SW 1271 (cell line): ENCODE data around the gene CAPN13.

Experiments used
- DNase-seq, 2 experiments: peaks; one replicate each; lab custom pipeline; 2025; lab: John Stamatoyannopoulos, UW

The CAPN13 gene, protein sequence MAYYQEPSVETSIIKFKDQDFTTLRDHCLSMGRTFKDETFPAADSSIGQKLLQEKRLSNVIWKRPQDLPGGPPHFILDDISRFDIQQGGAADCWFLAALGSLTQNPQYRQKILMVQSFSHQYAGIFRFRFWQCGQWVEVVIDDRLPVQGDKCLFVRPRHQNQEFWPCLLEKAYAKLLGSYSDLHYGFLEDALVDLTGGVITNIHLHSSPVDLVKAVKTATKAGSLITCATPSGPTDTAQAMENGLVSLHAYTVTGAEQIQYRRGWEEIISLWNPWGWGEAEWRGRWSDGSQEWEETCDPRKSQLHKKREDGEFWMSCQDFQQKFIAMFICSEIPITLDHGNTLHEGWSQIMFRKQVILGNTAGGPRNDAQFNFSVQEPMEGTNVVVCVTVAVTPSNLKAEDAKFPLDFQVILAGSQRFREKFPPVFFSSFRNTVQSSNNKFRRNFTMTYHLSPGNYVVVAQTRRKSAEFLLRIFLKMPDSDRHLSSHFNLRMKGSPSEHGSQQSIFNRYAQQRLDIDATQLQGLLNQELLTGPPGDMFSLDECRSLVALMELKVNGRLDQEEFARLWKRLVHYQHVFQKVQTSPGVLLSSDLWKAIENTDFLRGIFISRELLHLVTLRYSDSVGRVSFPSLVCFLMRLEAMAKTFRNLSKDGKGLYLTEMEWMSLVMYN

DNA sequence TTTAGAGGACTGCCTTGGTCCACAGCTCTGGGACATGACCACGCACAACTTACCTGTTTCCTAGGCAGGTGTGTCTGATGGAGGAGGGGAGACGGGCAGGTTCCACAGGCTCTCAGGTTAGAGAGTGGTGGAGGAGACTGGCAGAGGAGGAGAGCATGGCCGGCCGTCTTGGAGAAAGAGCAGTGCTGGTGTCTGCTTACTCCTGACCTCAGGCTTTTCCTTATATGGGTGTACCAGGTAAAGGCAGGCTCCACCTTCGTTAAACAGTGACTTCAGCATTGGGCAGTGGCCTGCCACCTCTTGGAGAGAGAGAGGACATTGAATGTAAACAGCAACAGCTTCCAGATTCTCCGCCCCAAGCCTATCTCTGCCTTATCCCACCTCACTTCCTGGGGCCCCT lies at the start of gene CAPN13:
TSS of gene CAPN13 (minus strand) at position 198 of the 400 bp plus-strand sequence. CDS start 20,121 bp downstream, outside the sequence.
- DNase-seq: no peak

DNA sequence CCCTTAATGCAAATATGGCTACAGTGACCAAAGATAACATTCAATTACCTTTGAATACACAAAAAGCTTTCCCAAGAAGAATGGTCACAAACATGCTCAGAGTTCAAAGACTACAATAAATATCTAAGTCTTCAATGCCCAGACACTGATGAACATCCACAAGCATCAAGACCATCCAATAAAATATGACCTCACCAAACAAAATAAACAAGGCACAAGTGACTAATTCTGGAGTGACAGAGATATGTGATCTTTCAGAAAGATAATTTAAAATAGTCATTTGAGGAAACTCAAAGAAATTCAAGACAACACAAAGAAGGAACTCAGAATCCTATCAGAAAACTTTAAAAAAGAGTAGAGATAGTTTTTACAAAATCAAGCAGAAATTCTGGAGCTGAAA lies 40.6 kb upstream of the CAPN13 start:
- no peak for DNase-seq

DNA sequence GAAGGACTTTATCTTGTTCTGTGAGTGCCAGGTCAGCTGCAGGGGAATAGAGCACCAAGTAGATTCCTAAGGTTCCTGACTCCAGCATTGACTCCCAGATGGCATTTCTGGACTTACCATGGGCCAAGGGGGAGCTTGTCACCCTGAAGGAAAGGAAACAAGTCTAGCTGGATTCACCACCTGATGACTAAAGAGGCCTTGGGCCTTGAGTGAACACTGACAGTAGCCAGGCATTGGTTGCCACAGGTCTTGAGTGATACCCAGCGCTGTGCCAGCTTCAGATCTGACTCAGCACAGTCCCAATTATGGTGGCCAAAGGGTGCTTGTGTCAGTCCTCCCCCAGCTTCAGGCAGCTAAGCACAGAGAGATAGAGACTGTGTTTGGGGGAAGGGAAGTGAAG lies 40.1 kb upstream of the CAPN13 start:
- no peak for DNase-seq

DNA sequence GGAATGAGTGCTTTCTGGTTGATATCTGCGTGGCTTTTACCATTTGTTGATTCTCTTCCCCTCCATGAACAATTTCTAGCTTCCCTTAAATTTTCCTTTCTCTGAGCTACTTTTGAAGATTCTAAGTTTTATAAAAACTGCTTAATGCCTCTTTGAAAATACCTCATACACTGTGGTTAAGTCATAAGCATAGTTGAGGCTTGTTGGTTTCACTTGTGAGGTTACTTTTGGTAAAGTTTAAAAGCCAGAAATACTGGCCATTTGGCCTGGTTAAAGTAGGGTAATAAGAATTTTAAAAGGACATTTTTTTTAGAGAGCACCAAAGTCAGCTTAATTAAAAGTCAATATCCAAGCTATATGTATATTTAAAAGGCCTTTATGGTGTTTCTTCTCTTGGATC lies 21.3 kb upstream of the CAPN13 start:
- no peak for DNase-seq

DNA sequence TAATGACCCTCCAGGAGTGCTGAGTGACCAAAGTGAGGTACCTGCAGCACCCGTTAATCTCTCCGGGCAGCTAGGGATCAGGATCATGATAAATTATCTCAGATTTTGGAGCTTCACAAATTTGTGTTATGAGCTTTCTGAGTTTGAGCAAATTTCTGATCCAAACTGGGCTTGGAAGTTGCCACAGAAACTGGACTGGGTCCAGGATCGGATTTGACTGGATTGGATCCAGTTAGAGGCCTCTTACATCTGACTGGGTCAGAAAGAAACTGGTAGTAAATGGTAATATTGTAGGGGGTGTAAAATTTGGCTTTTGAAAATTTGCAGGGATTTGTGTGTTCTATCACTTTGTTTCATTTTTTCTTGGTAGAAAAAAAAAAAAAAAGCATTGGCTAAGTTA lies 19.7 kb upstream of the CAPN13 start:
- DNase-seq: no peak

DNA sequence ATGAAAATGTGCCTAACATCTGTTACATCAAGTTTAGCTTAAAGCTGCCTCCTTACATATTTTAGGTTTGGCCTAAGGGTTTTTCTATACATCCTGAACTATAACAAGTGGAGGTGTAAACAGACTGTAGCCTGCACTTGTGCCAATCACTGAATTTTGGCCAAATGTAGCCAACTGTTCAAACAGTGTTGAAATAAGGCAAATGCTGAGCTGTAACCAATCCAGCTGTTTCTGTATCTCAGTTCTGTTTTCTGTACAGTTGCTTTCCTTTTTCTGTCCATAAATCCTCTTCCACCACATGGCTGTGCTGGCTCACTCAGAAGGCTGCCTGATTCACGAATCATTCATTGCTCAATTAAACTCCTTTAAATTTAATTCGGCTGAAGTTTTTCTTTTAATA lies 19.2 kb upstream of the CAPN13 start:
- no peak for DNase-seq

DNA sequence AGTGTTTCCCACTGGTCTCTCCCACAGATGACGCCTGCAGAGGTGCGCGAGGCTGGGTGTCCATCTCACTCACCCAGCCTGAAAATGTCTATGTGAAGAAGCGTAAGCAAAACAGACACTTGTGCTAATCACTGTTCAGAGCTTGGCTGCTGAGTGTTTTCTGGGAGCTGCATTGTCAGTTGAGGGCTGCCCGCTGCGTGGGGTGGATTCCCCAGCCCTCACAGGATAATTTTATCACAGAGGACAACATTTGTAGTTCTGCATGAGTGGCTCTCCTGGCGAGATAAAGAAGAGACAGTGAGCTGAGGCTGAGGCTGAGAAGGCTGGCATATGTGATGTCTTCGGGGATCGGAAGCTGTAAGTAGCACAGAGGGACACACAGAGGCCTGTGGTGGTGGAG lies 16.2 kb upstream of the CAPN13 start:
- no peak for DNase-seq

DNA sequence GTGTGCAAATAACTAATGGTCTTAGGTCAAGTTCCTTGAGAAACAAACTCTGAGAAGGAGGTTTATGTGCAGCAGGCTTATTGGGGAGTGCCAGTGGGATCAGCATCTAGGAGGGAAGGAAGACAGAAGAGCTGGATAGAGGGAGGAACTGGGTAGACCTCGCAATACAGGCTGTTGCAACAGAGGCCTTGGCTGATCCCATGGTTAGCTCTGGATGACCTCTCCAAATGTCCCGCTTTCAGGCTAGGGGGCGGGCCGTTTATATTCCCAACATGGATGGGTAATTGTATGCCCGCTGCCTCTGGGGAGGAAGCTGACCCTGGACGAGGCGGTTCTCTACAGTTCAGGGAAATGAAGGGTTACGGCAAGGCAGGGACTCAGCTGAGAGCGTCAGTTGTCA lies 14.7 kb upstream of the CAPN13 start:
- DNase-seq: no peak

DNA sequence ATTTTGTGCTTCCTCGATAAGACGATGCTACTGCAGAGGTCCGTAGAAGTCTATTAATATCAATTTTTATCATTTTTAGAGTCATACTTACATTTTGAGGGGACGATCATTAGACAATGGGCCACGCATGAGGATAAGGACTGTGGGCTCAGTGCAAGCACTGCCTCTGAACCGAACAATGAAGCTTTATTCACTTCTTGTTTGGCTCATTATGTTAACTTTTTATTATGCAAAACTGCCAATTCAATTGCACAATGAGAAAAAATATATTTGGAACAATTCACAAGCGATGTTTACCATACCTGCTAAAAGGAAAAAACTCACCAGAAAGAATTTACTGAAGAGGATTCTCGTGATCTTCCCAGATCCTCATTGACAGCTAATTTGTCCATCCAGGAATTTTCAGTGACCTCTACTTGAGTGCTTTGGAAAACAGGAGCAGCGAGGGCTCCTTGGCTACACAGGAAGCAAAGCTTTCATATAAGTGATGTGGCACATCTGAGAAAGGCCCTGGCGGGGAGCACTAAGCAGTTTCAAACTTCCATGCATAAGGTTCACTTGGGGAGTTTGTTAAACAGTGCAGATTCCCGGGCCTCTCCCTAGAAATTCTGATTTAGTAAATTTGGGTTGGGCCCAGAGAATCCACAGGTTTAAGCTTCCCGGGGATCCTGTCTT lies 13.3 kb upstream of the CAPN13 start:
- no peak for DNase-seq

DNA sequence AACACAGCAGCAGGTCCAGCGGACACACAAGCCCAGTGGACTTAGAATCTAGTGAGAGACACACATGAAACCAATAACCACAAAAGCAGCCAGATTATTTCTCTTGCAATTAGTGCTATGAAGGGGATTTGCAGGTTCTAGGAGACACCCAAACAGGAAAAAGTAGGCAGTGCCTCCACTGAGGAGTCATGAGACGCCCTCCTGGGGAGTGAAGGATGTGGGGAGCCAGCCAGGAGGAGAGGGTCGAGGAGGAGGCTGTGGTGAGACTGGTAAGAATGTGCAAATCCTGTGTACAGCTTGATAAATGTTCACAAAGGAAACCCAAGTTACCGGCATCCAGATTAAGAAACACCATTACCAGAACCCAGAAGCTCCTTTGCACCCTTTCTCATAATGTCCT lies 2.7 kb upstream of the CAPN13 start:
- no peak for DNase-seq

DNA sequence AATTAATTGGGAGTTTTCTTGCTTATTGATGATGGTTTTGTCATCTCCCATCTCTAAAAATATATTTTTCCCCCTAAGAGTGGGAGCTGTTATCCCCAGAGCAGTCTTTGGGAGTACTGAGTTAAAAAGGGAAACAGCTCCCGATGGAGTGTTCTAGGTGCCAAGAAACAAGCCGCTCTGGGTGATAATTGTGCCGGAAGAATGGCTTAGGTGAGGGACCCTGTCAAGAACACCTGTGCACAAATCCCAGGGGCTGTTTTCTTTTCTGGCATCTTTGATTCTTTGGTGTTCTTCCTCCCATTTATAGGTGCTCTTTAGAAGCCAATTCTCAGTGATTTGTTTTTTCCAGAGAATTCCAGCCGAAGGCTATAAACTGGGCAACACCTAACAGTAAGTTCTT lies 1.4 kb upstream of the CAPN13 start:
- DNase-seq: no peak

DNA sequence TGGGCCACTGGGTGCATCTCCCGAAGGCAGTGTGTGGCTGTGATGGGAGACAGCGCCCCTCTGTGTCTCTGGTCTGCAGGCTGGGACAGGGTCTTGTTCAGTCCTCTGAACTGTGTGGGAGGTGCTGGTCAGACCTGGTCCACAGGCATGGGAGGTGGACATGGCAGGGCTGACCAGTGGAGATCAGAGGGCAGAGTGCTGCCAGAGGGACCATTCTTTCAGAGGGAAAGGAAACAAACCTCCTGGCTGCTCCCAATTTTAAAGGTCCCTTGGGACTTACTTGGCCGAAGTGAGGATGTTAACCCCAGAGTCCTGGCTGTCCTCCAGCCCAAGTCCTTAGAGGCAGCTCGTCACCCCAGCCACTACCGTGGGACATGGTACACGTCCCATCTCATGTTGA lies 4.0 kb downstream of the CAPN13 start:
- no peak for DNase-seq

DNA sequence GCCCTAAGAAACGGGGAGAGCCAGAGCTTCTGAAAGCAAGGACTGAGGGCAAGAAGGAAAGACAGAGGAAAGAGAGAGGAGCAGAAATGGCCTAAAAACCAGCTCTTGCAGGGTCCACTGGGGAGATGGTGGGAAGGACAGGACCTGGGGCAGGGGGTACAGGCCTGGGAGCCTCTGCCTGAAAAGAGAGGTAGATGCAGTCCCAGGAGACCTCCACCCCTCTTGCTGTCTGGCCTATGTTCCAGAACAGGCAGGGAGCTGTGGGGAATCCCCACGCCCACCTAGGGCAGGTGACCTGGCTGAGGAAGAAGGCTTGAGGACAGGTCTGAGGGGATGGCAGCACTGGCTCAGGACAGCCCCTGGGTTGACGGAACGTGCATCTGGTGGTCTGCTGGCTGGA lies 4.6 kb downstream of the CAPN13 start:
- DNase-seq: no peak

DNA sequence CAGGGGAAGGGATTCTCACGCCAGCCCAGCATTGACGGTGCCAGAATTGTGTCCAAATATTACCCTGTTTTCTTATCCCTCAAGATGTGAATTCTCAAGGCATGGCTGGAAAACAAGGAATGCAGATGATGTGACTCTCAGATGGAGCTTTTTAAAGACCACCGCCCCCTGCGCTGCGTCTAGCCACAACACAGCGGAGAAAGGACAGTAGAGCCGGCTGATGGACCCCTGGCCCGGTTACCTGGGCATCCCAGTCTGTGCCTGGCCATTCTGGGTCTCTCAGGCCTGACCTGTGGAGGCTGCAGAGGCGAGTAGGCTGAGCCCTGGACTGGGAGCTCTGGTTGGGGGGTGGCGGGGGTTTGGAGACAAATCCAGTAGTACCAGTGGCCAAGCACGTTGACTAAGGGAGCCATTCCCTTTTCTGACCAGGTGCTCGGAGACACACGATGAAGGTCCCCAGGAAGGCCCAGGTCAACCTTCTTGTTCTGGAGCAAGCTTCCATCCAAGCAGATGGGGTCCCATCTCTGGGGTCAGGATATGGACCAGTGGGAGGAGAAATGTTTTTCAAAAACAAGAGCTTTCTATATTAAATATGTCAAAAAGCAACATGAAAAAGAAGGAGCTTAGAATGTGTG lies 5.3 kb downstream of the CAPN13 start:
- DNase-seq: no peak

DNA sequence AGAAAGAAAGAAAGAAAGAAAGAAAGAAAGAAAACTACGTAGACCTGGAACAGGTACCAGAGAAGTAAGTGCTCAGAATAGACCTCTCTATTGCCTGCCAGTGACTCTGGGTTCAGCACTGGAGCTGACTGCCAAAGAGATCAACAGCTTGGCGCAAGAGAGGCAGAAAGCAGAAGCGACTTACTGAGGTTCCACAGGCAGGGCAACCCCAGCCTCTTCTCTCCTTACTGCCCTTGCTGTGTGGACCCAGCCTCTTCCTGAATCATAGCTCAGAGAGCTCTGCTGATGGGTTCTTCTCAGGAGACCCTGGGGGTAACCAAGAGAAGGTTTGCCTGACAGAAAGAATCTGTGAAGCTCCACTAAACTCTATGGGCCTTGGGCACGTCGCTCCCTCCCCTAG lies 7.1 kb downstream of the CAPN13 start:
- DNase-seq: no peak

DNA sequence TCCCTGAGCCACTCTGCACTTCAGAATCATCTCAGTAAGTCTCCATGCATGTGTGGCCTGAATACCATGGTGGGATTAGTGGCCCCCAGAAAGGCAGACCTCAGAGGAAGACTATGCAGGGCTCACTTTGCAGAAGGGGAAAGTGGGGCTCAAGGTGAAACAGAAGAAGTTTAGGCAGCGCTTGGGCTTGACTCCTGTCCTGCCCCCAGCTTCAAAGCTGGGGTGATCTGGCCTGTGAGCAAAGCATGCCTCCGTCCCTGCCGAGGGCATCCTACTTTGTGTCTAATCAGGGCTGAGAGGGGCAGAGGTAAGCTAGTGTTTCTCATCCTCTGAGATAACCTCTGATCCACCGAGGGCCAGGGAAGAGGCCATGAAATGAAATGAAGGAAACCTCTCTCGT lies 7.9 kb downstream of the CAPN13 start:
- DNase-seq: no peak

DNA sequence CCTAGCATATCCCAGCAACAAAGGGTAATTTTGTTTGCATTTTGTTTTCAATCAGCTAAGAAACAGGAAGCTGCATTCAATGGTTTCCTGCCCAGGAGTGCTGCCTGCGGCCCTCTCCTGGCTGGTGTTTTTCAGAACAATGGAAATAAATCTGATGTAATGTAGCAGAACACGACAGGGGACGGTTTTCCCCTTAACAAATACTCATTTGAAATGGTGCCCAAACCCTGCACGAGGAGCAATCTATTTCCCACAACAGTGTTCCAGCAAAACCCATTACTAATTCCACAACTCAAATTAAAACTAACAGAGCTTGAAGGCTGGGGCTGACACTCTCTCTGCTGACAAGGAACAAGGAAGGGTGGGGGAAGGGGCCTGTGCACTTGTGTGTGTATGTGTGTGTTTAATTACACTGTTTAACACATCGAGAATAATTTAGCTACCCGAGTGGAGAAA lies 8.7 kb downstream of the CAPN13 start:
- DNase-seq: no peak

DNA sequence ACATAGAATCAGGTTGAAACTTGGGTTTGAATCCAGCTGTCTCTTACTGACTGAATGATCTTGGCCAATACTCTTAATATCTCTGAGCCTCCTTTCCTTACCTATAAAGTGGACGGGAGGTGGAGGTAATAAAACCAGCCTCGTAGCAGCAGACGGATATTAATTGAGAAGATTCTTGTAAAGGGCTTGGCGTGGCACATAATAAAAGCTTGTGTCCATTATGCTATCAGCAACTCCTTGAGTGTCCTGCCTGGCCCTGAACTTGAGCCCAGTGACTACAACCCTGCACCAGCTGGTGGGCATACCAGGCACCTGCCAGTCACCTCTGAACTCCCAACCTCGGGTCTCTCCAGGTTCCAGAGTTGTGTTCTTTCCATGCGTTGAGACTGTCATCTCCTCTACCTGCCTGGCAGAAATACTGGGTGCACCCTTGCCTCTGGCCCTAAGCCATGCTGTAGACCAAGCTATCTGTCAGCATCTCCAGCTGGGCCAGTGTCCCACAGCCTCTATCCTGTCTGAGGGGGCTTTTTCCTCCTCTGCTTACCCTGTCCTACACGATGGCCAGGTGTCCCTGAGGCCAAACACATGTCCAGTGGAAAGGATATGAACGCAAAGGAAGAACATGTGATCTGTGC lies 9.7 kb downstream of the CAPN13 start:
- DNase-seq: no peak

DNA sequence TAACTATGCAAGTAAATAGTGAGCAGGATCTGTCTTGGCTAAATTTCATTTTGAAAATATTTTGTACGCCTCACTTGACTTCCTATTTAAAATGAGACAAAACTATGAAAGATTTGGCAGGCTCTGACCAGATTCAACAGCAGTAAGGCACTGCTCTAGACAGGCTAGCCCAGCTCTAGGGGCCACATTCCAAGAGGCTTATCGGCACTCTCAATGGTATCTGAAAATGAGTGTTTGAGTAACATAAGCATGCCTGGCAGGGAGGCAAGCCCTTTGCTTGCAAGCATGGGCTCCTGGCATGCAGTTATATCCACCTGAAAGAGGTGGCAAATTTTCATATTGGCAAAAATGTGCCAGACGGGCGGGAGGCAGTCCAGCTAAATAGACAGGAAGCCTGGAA lies 10.5 kb downstream of the CAPN13 start:
- DNase-seq: no peak

DNA sequence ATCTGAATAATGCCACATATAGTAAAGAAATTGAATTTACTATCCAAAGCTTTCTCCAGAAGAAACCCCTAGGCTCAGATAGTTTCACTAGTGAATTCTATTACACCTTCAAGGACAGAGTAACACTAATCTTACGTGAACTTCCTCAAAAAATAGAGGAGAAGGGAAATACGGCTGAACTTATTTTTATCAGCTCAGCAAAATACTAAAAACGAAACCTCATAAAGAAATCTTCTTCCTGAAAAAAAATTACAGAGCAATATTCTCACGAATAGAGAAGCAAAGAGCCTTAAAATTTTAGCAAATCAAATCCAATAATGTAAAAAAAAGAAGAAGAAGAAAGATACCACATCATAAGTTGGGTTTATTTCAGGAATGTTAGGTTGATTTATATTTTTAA lies 14.7 kb downstream of the CAPN13 start:
- no peak for DNase-seq

DNA sequence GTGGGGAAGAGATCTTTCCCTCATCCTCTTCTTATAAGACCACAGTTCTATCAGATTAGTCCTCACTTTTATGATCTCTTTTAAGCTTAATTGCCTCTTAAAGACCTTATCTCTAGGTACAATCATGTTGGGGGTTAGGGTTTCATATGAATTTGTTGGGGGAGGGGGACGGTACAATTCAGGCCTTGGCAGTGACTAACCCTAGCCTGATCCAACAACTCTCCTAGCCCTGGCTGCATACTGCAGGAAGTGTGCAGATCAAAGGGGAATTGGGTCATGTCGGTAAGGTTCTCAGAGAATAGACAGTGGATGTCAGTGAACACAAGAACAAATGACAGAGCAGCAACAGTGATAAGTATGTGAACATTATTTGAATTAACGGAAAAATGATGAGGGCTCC lies 16.4 kb downstream of the CAPN13 start:
- no peak for DNase-seq

DNA sequence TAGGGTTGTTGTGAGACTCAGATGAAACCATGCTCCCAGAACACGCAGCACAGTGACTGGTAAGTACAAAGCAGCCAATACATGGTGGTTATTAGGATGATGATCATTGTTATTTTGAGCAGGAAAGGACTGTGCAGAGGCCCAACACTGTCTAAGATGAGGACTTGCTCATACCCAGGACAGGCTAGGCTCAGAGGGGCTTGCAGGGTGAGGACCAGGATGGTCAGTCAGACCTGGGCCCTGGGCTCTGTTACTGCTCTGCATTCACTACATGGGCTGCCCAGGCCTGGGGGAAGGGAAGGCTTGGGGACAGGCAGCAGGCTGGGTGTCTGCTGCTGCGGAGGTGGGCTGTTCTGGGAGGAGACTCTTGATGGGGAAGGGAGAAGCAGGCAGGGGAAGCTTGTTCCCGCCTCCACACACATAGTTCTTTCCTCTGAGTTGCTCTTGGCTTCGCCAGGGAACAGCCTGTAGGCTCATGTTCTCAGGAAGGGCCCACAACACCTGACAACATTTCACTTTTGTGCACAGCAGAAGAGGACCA lies 17.5 kb downstream of the CAPN13 start:
- DNase-seq: no peak
